ENCODE data around the gene HAAO.

GRCh38 chr2:42748840-42749239, 43.5 kb downstream of the HAAO start:
- TF ChIP-seq POLR2AphosphoS5 (IDR thresholded peaks at IDR 0.05; ENCODE audit: low read depth) (no peak), CTCF (IDR thresholded peaks at IDR 0.05; ENCODE audit: insufficient read depth, low read length) (no peak), GABPA (IDR thresholded peaks at IDR 0.05; ENCODE audit: low read depth) (no peak), REST (IDR thresholded peaks at IDR 0.05; ENCODE audit: insufficient replicate concordance, low read depth) (peak; percentile 86)

Data from HL-60 (cell line).